Breast epithelium (tissue), 3 donors: Measurements from ENCODE around the gene PLCL2.

Experiments used
- POLR2A ChIP-seq: fragments of 450-650 bp; IDR thresholded peaks from one replicate; pipeline ENCODE4 v1.6.1; 2016; ENCODE audit warnings: antibody characterized with exemption, mild to moderate bottlenecking, moderate library complexity
- POLR2AphosphoS5 ChIP-seq, 3 donors: sonication (generic); formaldehyde crosslinking; IDR thresholded peaks; one replicate each; pipeline ENCODE4 v1.6.1; 2017; ENCODE audit warnings: antibody characterized with exemption in 3 of 3
- TF ChIP-seq, protein P1 (sequence below), 3 donors: fragments of 450-650 bp; IDR thresholded peaks; one replicate each; pipeline ENCODE4 v1.5.1; 2016 to 2017; ENCODE audit warnings: antibody characterized with exemption in 3 of 3, mild to moderate bottlenecking in 3 of 3, moderate library complexity in 3 of 3

DNA sequence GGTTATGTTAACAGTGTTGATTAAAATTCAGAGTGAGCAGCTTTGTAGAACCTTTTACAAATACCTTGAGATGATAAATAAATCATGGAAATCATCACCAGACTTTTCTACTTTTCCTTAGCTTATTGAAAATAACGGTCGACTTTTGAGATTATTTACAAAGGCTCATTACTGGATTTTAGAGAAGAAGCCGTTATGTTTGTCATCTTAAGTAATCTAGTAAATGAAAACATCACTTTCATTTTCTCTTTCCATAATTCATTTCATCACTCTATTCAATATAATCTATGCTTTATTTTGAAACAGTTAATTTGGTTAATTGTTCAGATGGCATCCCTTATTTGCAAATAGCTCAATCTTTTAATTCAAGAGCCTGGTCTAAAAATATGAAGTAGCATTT lies 3.6 kb downstream of the PLCL2 start:
- TF ChIP-seq, protein P1, sequence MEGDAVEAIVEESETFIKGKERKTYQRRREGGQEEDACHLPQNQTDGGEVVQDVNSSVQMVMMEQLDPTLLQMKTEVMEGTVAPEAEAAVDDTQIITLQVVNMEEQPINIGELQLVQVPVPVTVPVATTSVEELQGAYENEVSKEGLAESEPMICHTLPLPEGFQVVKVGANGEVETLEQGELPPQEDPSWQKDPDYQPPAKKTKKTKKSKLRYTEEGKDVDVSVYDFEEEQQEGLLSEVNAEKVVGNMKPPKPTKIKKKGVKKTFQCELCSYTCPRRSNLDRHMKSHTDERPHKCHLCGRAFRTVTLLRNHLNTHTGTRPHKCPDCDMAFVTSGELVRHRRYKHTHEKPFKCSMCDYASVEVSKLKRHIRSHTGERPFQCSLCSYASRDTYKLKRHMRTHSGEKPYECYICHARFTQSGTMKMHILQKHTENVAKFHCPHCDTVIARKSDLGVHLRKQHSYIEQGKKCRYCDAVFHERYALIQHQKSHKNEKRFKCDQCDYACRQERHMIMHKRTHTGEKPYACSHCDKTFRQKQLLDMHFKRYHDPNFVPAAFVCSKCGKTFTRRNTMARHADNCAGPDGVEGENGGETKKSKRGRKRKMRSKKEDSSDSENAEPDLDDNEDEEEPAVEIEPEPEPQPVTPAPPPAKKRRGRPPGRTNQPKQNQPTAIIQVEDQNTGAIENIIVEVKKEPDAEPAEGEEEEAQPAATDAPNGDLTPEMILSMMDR (IDR thresholded peaks at IDR 0.05) = no peak
- no peak for TF ChIP-seq POLR2A
- TF ChIP-seq POLR2AphosphoS5 (IDR thresholded peaks at IDR 0.05) = no peak
